HG02840 (cell line): ENCODE measurements around the gene MASTL.
A peak's percentile ranks its signal among the peaks of the same experiment; 100 is the strongest.
"Not testable (repeated sequence)": the region's sequence is repeated elsewhere in the genome, so short reads cannot be mapped to it uniquely, and the experiment has no call there.

Experiments used
- ATAC-seq: cut with Tn5 transposase; IDR thresholded peaks from one replicate; pipeline ENCODE4 v1.9.1; 2021; ENCODE audit warnings: mild to moderate bottlenecking, moderate library complexity, moderate number of reproducible peaks; ENCODE audit not compliant: unreplicated experiment, low FRiP score

Gene MASTL

DNA sequence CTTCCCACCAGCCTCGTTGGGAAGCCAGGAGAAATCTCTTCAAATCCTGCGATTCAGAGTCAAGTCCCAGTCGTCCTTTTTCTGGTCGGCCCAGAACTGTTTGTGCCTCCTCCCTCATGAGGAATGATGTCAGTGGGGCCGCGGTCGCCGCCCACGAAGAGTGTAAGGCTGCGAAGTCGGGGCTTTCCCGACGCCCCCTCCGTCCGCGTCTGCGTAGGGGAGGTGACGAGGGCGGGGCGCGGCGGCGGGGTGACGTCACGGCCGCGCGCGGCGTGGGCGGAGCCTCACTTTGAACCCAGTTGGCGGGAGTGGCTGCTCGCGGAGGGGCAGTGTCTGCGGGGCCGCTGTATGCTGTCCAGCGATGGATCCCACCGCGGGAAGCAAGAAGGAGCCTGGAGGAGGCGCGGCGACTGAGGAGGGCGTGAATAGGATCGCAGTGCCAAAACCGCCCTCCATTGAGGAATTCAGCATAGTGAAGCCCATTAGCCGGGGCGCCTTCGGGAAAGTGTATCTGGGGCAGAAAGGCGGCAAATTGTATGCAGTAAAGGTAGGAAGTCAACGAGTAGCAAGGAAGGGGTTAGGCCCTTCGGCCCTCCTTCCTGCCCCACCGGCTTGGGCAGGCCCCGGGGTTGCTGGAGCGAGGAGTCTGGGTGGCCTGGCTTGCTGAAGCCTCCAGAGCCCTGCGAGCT, at the start of gene MASTL:
MASTL (plus strand) TSS at position 287 of the 689 bp plus-strand sequence; CDS start at position 362, 75 bp downstream.
- peak; percentile 83 for ATAC-seq

- no peak for ATAC-seq
These were observed 47.0 kb upstream of the MASTL start for GRCh38 chr10:27108165-27108564.

- ATAC-seq, result no peak
These were observed 20.8 kb upstream of the MASTL start for GRCh38 chr10:27134371-27134770.

- no peak for ATAC-seq
These were observed 16.9 kb upstream of the MASTL start for GRCh38 chr10:27138277-27138676.

- no peak for ATAC-seq
These were observed 11.5 kb upstream of the MASTL start for GRCh38 chr10:27143686-27144085.

GRCh38 chr10:27145937-27146336, 9.2 kb upstream of the MASTL start:
- no peak for ATAC-seq

GRCh38 chr10:27147701-27148100, 7.5 kb upstream of the MASTL start:
- ATAC-seq, result no peak

DNA sequence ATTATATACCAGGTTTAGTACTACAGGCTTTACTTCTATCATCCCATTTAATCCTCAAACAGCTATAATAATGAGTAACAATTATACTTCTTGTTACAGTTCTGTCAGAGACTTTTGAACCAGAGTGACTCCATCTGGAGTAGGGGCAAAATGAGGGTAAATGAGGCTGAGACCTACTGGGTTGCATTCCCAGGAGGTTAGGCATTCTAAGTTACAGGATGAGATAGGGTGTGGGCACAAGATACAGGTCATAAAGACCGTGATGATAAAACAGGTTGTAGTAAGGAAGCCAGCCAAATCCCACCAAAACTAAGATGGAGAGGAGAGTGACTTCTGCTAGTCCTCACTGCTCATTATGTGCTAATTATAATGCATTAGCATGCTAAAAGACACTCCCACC, 4.9 kb upstream of the MASTL start:
- no peak for ATAC-seq

DNA sequence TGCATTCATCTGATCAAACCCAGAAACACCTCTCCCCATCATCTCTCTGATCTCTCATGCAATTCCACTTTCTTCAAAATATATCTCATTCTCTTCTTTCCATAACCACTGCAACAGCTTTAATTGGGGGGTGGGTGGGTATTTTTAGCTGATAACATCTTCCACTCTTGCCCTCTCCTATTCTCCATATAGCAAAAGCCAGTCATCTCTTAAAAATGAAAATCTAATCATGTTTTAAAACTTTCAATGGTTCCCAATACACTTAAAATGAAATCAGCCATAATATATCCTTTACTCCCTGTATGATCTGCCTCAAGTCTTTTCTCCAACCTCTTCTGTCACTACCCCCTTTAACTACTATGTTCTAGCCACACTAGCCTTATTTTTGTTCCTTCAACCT, 2.5 kb upstream of the MASTL start:
- no peak for ATAC-seq

DNA sequence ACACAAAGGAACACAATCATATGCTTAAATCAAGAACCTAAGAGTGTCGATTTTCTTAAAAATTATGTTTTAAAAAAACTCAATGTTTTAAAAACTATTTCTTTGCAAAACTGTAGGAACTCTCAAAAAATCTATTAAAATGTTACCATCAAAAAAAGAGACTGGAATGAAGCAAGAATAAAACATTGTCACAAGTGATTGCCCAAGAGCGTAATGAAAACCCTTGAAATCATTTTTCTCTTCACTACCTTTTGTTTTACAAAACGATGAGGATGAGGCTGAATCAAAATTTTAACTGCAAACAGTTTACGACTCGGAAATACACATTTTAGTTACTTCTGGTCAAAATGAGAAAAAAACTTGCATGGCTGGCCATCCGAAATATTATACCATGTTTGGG, 1.8 kb upstream of the MASTL start:
- ATAC-seq, result no peak

- peak; percentile 5 for ATAC-seq
These were observed 1.3 kb upstream of the MASTL start for GRCh38 chr10:27153845-27154193.

GRCh38 chr10:27156566-27156965, 1.4 kb downstream of the MASTL start:
- ATAC-seq, result not testable (repeated sequence)

DNA sequence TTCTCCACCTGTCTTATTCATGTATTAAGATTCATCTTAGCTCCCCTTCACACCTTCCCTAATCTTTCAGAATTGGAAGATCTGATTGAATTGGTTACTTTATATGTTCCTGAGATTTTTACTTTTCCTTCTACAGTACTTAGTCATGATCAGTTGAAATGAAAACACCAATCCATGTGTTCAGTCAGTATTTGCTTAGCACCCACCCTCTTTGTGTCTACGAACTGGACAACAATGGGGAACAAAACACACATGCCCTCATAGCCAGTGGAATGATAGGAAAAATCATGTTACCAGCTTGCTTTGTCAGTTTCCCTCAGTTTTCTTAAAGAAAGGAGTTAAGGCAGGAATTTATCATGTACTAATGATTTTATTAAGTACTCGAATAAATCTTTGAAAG, 2.0 kb downstream of the MASTL start:
- no peak for ATAC-seq

GRCh38 chr10:27158421-27158820, 3.3 kb downstream of the MASTL start:
- ATAC-seq, result no peak

- ATAC-seq, result no peak
These were observed 14.7 kb downstream of the MASTL start for GRCh38 chr10:27169849-27170248.

GRCh38 chr10:27188259-27188658, 33.1 kb downstream of the MASTL start:
- ATAC-seq, result no peak

DNA sequence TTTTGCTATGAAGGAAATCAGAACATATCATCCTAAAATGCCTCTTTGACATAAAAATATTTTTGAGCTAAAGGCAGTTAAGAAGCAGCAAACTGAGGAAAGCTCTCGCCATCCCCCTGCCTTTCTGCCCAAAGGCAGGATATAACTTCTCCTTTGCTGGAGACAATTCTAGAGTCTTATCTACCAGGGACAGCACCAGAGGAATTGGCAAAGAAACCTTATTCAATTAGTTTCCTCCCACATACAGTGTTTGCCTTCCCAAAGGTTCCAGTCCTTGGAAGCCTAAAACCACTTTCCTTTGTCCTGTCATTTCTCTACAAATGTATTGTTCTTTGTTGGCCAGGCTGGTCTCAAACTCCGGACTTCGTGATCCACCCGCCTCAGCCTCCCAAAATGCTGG, 33.7 kb downstream of the MASTL start:
- ATAC-seq, result no peak

- ATAC-seq, result no peak
These were observed 35.4 kb downstream of the MASTL start for GRCh38 chr10:27190508-27190907.

DNA sequence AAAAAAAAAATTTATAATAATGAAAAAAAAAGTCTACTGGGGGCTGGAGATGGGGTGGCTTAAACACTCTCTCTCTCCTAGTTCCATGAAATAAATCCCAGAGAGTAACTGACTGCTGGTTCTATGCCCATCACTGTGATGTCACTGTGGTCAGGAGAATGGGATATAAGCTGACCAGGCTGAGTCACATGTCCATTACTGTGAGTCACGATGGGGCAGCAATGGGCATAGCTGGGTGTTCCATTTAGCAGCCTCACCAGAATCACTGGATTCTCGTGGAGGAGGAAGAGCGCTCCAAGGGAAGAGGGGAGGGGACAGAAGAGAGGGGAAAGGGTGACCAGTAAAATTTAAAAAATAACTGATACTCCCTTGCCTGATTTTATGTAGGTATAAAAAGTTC, 37.1 kb downstream of the MASTL start:
- ATAC-seq, result no peak

- ATAC-seq, result no peak
These were observed 42.9 kb downstream of the MASTL start for GRCh38 chr10:27197980-27198620.

- ATAC-seq, result no peak
These were observed 48.7 kb downstream of the MASTL start for GRCh38 chr10:27203806-27204205.

- ATAC-seq, result no peak
These were observed 52.2 kb downstream of the MASTL start for GRCh38 chr10:27207350-27207749.
